NB4 (cell line): Measurements from ENCODE around the gene DNAJC7.

Experiments used
- DNase-seq: peaks from one replicate; pipeline ENCODE4 v3.0.0; 2010; ENCODE audit warnings: low read depth
- H3K4me3 ChIP-seq: one replicate; pipeline ENCODE4 v1.5.1; 2011; ENCODE audit warnings: mild to moderate bottlenecking, low read depth, low read length, moderate library complexity
- CTCF ChIP-seq: IDR thresholded peaks from one replicate; pipeline ENCODE4 v1.5.1; 2012; ENCODE audit warnings: low read depth, low read length
- MAX ChIP-seq: IDR thresholded peaks from 2 replicates; pipeline ENCODE4 v1.6.1; 2011; ENCODE audit warnings: low read depth, low read length
- MYC ChIP-seq: IDR thresholded peaks from 2 replicates; pipeline ENCODE4 v1.6.1; 2011; ENCODE audit warnings: low read depth, low read length
- POLR2A ChIP-seq: IDR thresholded peaks from 2 replicates; pipeline ENCODE4 v1.6.1; 2011; ENCODE audit warnings: mild to moderate bottlenecking; ENCODE audit not compliant: insufficient read length; ENCODE audit errors: extremely low read depth

DNAJC7 gene

GRCh38 chr17:42042598-42043319 lies 25.5 kb upstream of the DNAJC7 start:
- no peak for DNase-seq
- TF ChIP-seq MYC: no peak
- no peak for TF ChIP-seq CTCF
- no peak for TF ChIP-seq MAX
- TF ChIP-seq POLR2A: no peak
- no peak overlapping the region for H3K4me3 ChIP-seq

GRCh38 chr17:42041619-42042018 lies 24.4 kb upstream of the DNAJC7 start:
- no peak for DNase-seq
- TF ChIP-seq POLR2A: no peak
- TF ChIP-seq CTCF: no peak
- TF ChIP-seq MYC: no peak
- TF ChIP-seq MAX: no peak
- H3K4me3 ChIP-seq: no peak overlapping the region

- no peak for DNase-seq
- TF ChIP-seq MYC: no peak
- TF ChIP-seq MAX: no peak
- TF ChIP-seq POLR2A: no peak
- no peak for TF ChIP-seq CTCF
- no peak overlapping the region for H3K4me3 ChIP-seq
These were observed 23.6 kb upstream of the DNAJC7 start for GRCh38 chr17:42040818-42041217.

GRCh38 chr17:42039794-42040763 lies 22.8 kb upstream of the DNAJC7 start:
- TF ChIP-seq POLR2A: no peak
- no peak for TF ChIP-seq CTCF
- no peak for TF ChIP-seq MAX
- no peak for TF ChIP-seq MYC
- no peak for DNase-seq
- no peak overlapping the region for H3K4me3 ChIP-seq

GRCh38 chr17:42038221-42038973 lies 21.2 kb upstream of the DNAJC7 start:
- H3K4me3 ChIP-seq: no peak overlapping the region
- no peak for DNase-seq
- no peak for TF ChIP-seq POLR2A
- no peak for TF ChIP-seq MYC
- TF ChIP-seq CTCF: no peak
- no peak for TF ChIP-seq MAX
